A673 (cell line): ENCODE results near the gene RTBDN. TPM values are rescaled to one million over a fixed set of nuclear protein-coding genes. Genes with fewer than 3 reads are reported as not detected.

Source experiments
- BruUV-seq: library from RNA; stranded (reverse); fragments of 400-500 nt; replicated peaks from 2 replicates; lab custom pipeline; 2021; lab: Mats Ljungman, UMichigan
- CTCF ChIA-PET: fragments of 300-600 bp; sonication (Branson Sonifier 250); formaldehyde crosslinking; loops from one replicate; lab custom pipeline; 2022; ENCODE audit warnings: antibody characterized with exemption; lab: Charles Lee
- POLR2A ChIA-PET: fragments of 300-600 bp; sonication (Branson Sonifier 250); formaldehyde crosslinking; loops from one replicate; lab custom pipeline; 2022; ENCODE audit warnings: antibody characterized with exemption; ENCODE audit not compliant: low non-redundant PET; lab: Charles Lee
- DNase-seq: peaks from one replicate; pipeline ENCODE4 v3.0.0-alpha.2; 2015; ENCODE audit warnings: low spot score
- H3K27ac ChIP-seq: fragments of 200-600 bp; sonication (generic); 2 replicates; pipeline ENCODE4 v1.5.1; 2016; ENCODE audit warnings: mixed run types, low read depth, mild to moderate bottlenecking, mixed read lengths, antibody characterized with exemption, low read length; ENCODE audit not compliant: poor library complexity, severe bottlenecking
- H3K27me3 ChIP-seq: fragments of 200-600 bp; sonication (generic); replicated peaks from 2 replicates; pipeline ENCODE4 v1.6.1; 2017; ENCODE audit warnings: mixed run types, low read depth, mild to moderate bottlenecking, mixed read lengths, antibody characterized with exemption, low read length; ENCODE audit not compliant: insufficient read depth, poor library complexity
- H3K36me3 ChIP-seq: fragments of 200-600 bp; sonication (generic); 2 replicates; pipeline ENCODE4 v1.6.1; 2016; ENCODE audit warnings: mixed run types, mild to moderate bottlenecking, mixed read lengths, antibody characterized with exemption, low read length; ENCODE audit not compliant: insufficient read depth, poor library complexity, severe bottlenecking
- H3K4me1 ChIP-seq: fragments of 200-600 bp; sonication (generic); 2 replicates; pipeline ENCODE4 v1.6.1; 2017; ENCODE audit warnings: mixed run types, mild to moderate bottlenecking, mixed read lengths, antibody characterized with exemption, low read length; ENCODE audit not compliant: insufficient read depth, poor library complexity, severe bottlenecking
- H3K4me3 ChIP-seq: fragments of 200-600 bp; sonication (generic); 2 replicates; pipeline ENCODE4 v1.5.1; 2016; ENCODE audit warnings: low read depth, mixed run types, mild to moderate bottlenecking, mixed read lengths, low read length; ENCODE audit not compliant: poor library complexity, severe bottlenecking
- H3K9me3 ChIP-seq: fragments of 200-600 bp; sonication (generic); 2 replicates; pipeline ENCODE4 v1.6.1; 2016; ENCODE audit warnings: mixed run types, low read depth, mild to moderate bottlenecking, mixed read lengths, antibody characterized with exemption, low read length; ENCODE audit not compliant: poor library complexity, severe bottlenecking
- CTCF ChIP-seq: fragments of 300-800, 200-600 bp; sonication (generic); conservative IDR thresholded peaks from 2 replicates; pipeline ENCODE4 v1.5.1; 2017; ENCODE audit warnings: low read depth, mild to moderate bottlenecking, antibody characterized with exemption, low read length, moderate library complexity, mixed read lengths
- EZH2 ChIP-seq: fragments of 200-600 bp; sonication (generic); IDR thresholded peaks from 2 replicates; pipeline ENCODE4 v1.6.1; 2017; ENCODE audit warnings: borderline replicate concordance, low read depth, mild to moderate bottlenecking, mixed read lengths, antibody characterized with exemption, low read length; ENCODE audit not compliant: poor library complexity, severe bottlenecking
- intact Hi-C: fragments of 100-400 bp; cut with micrococcal nuclease; formaldehyde crosslinking; loops from one replicate; pipeline ENCODE4 v1.10.0; 2022; ENCODE audit not compliant: unreplicated experiment
- total RNA-seq: library from RNA; stranded (reverse); gene quantifications from 2 replicates; pipeline ENCODE4 v1.2.3, GENCODE V29; 2021

The RTBDN gene
- total RNA-seq, 1 experiment from 2014 or later, result not detected

- H3K9me3 ChIP-seq, result no peaks in the 10 kb centered on the region
- no peaks in the 10 kb centered on the region for H3K36me3 ChIP-seq
- POLR2A ChIA-PET, result no interaction called here
- intact Hi-C loops, result no loop called here
- no TSS peak for BruUV-seq
- peaks cover 13% of the 10 kb centered on the region for H3K4me1 ChIP-seq
- TF ChIP-seq CTCF (no peak), EZH2 (no peak)
- no peaks in the 10 kb centered on the region for H3K27me3 ChIP-seq
- CTCF ChIA-PET, result no interaction called here
- peak; percentile 91 for DNase-seq
- H3K27ac ChIP-seq, result peak overlapping the region; percentile 11
- H3K4me3 ChIP-seq, result peak overlapping the region; percentile 29
Measured at GRCh38 chr19:12840091-12841079, 6.0 kb upstream of the RTBDN start.

GRCh38 chr19:12838886-12839756 lies 4.7 kb upstream of the RTBDN start:
- intact Hi-C loops, result no loop called here

More at GRCh38 chr19:12838886-12839756, 4.7 kb upstream of the RTBDN start:
- peak overlapping the region; percentile 63 for H3K27ac ChIP-seq
- ChIA-PET CTCF (interaction anchor here (0.6 kb wide), 1 partner anchor 52 kb away, joined by 6 read pairs; no protein-coding TSS in a partner anchor), POLR2A (no interaction called here)
- no peaks in the 10 kb centered on the region for H3K9me3 ChIP-seq
- H3K27me3 ChIP-seq, result no peaks in the 10 kb centered on the region
- TSS peak; percentile 47 for BruUV-seq
- no peak for DNase-seq
- TF ChIP-seq CTCF (no peak), EZH2 (no peak)
- no peaks in the 10 kb centered on the region for H3K36me3 ChIP-seq
- peak overlapping the region; percentile 84 for H3K4me3 ChIP-seq
- H3K4me1 ChIP-seq, result peaks cover 19% of the 10 kb centered on the region
